Endodermal cell (in vitro differentiated cells): ENCODE results near the gene GRHL3. TPM values are rescaled to one million over a fixed set of nuclear protein-coding genes. Genes with fewer than 3 reads are reported as not detected.

Experiments used
- DNase-seq: peaks from one replicate; pipeline ENCODE4 v3.0.0-alpha.2; 2017
- H3K27ac ChIP-seq: 2 replicates; pipeline ENCODE4 v1.5.1; 2013; ENCODE audit warnings: mild to moderate bottlenecking, low read depth, low read length, moderate library complexity
- H3K27me3 ChIP-seq: 2 replicates; pipeline ENCODE4 v1.6.1; 2013; ENCODE audit warnings: mild to moderate bottlenecking, low read length, moderate library complexity; ENCODE audit not compliant: insufficient read depth, control insufficient read depth, poor library complexity, severe bottlenecking
- H3K36me3 ChIP-seq: 2 replicates; pipeline ENCODE4 v1.7.0; 2013; ENCODE audit warnings: mild to moderate bottlenecking, low read length, moderate library complexity; ENCODE audit not compliant: control insufficient read depth, insufficient read depth
- H3K4me1 ChIP-seq: one replicate; pipeline ENCODE4 v1.7.0; 2013; ENCODE audit warnings: low read length; ENCODE audit not compliant: control insufficient read depth, insufficient read depth
- H3K4me3 ChIP-seq: 2 replicates; pipeline ENCODE4 v1.5.1; 2013; ENCODE audit warnings: mild to moderate bottlenecking, low read length, moderate library complexity
- H3K9ac ChIP-seq: 2 replicates; pipeline ENCODE4 v1.6.1; 2013; ENCODE audit warnings: mild to moderate bottlenecking, low read length, moderate library complexity; ENCODE audit not compliant: poor library complexity, severe bottlenecking; ENCODE audit errors: extremely low read depth
- H3K9me3 ChIP-seq: 2 replicates; pipeline ENCODE4 v1.6.1; 2013; ENCODE audit warnings: mild to moderate bottlenecking, low read length, moderate library complexity; ENCODE audit not compliant: control insufficient read depth
- H3K27ac Mint-ChIP-seq: 2 replicates; pipeline ENCODE4 v1.8.0; 2020; ENCODE audit warnings: mixed read lengths
- H3K27me3 Mint-ChIP-seq: 2 replicates; pipeline ENCODE4 v1.8.0; 2021; ENCODE audit warnings: mild to moderate bottlenecking, mixed read lengths; ENCODE audit not compliant: insufficient read depth
- H3K36me3 Mint-ChIP-seq: 2 replicates; pipeline ENCODE4 v1.8.0; 2020; ENCODE audit warnings: low read depth, mixed read lengths
- H3K4me1 Mint-ChIP-seq: 2 replicates; pipeline ENCODE4 v1.8.0; 2020; ENCODE audit warnings: mixed read lengths
- H3K4me3 Mint-ChIP-seq: 2 replicates; pipeline ENCODE4 v1.8.0; 2020; ENCODE audit warnings: mild to moderate bottlenecking, moderate library complexity, mixed read lengths
- H3K9me3 Mint-ChIP-seq: 2 replicates; pipeline ENCODE4 v1.8.0; 2020; ENCODE audit warnings: mild to moderate bottlenecking, mixed read lengths
- WGBS, 2 experiments: methylation state at CpG; one replicate each; pipeline versions ENCODE4 v1.1.5 to v1.1.7; 2013; ENCODE audit warnings: missing lambda C conversion rate in 2 of 2, mixed read lengths in 1 of 2; ENCODE audit not compliant: insufficient coverage in 1 of 2, insufficient read length in 1 of 2; 5-methylcytosine and 5-hydroxymethylcytosine counted together
- total RNA-seq, 2 donors: library from RNA; stranded (reverse); fragmentation: NEBNext Ultra II Directional in 1 of 2; extraction: Animal tissue kit (Norgen Biotek cat#: 25700) in 1 of 2; gene quantifications; 2 replicates in 1 of 2; 3 replicates in 1 of 2; pipeline ENCODE4 v1.2.1, GENCODE V29; 2021
- TF ChIP-seq, protein P1 (sequence below): fragments of 200-600 bp; sonication (generic); conservative IDR thresholded peaks from 2 replicates; pipeline ENCODE4 v1.5.0; 2021; ENCODE audit warnings: antibody characterized with exemption, mild to moderate bottlenecking

GRHL3 gene
- total RNA-seq, 2 donors from 2014 or later: 1.8 to 2.5 TPM

DNA sequence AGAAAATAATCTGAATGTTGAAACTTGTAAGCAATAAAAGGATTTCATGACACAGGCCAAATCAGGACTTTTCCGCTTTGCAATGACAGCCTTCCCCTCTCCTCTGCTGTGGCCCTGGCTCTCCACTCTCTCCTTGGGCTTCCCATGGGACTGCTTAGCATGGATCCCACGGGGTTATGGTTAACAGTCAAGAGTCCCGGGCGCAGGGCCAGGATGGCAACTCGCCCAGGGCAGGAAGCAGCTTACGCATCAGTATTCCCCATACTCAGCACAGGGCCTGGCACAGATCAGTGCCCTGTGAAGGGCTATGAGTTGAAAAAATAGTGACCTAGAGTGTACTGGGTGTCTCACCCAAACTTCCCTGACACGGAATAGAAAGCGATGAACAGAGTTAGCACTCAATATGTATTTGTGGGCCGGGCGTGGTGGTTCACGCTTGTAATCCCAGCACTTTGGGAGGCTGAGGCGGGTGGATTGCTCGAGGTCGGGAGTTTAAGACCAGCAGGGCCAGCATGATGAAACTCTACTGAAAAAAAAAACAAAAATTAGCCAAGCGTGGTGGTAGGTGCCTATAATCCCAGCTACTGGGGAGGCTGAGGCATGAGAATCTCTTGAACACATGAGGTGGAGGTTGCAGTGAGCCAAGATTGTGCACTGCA is 29.1 kb upstream of the GRHL3 start:
- H3K4me3 ChIP-seq: no peak overlapping the region
- no peak overlapping the region for H3K27ac ChIP-seq
- no peaks in the 10 kb centered on the region for H3K9me3 ChIP-seq
- H3K27me3 ChIP-seq: no peaks in the 10 kb centered on the region
- Mint-ChIP-seq H3K4me1 (peaks cover 19% of the 10 kb centered on the region), H3K9me3 (no peaks in the 10 kb centered on the region), H3K27ac (no peak overlapping the region), H3K4me3 (no peak overlapping the region), H3K36me3 (no peaks in the 10 kb centered on the region), H3K27me3 (no peaks in the 10 kb centered on the region)
- no peak for DNase-seq
- TF ChIP-seq, protein P1, sequence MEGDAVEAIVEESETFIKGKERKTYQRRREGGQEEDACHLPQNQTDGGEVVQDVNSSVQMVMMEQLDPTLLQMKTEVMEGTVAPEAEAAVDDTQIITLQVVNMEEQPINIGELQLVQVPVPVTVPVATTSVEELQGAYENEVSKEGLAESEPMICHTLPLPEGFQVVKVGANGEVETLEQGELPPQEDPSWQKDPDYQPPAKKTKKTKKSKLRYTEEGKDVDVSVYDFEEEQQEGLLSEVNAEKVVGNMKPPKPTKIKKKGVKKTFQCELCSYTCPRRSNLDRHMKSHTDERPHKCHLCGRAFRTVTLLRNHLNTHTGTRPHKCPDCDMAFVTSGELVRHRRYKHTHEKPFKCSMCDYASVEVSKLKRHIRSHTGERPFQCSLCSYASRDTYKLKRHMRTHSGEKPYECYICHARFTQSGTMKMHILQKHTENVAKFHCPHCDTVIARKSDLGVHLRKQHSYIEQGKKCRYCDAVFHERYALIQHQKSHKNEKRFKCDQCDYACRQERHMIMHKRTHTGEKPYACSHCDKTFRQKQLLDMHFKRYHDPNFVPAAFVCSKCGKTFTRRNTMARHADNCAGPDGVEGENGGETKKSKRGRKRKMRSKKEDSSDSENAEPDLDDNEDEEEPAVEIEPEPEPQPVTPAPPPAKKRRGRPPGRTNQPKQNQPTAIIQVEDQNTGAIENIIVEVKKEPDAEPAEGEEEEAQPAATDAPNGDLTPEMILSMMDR: no peak
- peaks cover 4% of the 10 kb centered on the region for H3K4me1 ChIP-seq
- no peak overlapping the region for H3K9ac ChIP-seq
- WGBS, 2 experiments: 92 to 96% methylated on average over 13 to 15 of the region's 15 CpGs
- H3K36me3 ChIP-seq: no peaks in the 10 kb centered on the region

DNA sequence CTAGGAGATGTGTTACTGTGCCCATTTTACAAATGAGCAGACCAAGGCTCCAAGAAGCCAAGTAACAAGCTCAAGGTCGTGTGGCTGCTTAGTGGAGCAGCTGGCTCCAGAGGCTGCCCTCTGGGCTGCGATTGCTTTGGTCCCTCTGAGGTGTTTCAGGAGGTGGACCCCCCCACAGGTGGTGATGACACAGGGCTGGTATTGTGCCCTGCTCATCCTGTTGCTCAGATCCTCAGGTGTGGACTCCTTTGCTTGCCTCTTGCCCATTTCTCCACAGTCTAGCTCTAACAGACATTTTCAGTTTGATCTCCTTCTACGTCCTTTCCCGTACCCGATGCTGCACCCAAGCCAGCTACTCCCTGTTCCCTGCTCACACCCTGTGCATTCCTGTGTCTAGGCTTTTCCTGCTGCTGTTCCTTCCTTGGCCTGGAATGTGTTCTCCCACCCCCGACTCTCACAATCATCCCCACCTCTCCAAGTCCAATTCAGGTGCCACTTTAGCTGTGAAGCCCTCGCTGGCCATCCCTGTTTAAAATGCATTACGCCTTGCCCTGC is 28.1 kb upstream of the GRHL3 start:
- no peaks in the 10 kb centered on the region for H3K9me3 Mint-ChIP-seq
- no peaks in the 10 kb centered on the region for H3K36me3 Mint-ChIP-seq
- Histone ChIP-seq H3K9ac (no peak overlapping the region), H3K4me3 (no peak overlapping the region), H3K27ac (no peak overlapping the region), H3K27me3 (no peaks in the 10 kb centered on the region), H3K36me3 (no peaks in the 10 kb centered on the region), H3K4me1 (peaks cover 5% of the 10 kb centered on the region), H3K9me3 (no peaks in the 10 kb centered on the region)
- TF ChIP-seq, protein P1: no peak
- no peaks in the 10 kb centered on the region for H3K27me3 Mint-ChIP-seq
- H3K27ac Mint-ChIP-seq: no peak overlapping the region
- peaks cover 25% of the 10 kb centered on the region for H3K4me1 Mint-ChIP-seq
- no peak overlapping the region for H3K4me3 Mint-ChIP-seq
- DNase-seq: no peak
- WGBS, 2 experiments: 80 to 87% methylated on average over 7 to 8 of the region's 8 CpGs

DNA sequence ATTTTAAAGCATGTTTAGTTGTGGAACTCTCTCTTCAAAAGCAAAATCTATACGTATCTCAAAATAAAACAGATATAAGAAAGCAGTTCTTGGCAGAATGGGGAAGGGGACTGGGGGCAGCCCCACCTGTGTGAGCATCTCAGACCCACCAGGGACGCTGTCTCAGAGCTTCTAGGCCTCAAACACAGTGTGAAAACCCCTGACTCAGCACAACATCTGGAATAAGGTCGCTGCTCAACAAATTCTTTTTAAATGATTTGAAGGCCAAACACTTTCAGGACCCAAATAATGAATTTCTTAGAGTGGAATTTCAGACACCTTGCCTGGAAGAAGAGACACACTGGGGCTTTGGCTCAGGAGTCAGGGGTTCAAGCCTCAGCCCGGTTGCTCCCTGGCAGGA is 27.1 kb upstream of the GRHL3 start:
- Mint-ChIP-seq H3K27ac (no peak overlapping the region), H3K4me1 (peaks cover 23% of the 10 kb centered on the region)

More for the DNA sequence above, 27.1 kb upstream of the GRHL3 start:
- TF ChIP-seq, protein P1: no peak
- no peaks in the 10 kb centered on the region for H3K27me3 Mint-ChIP-seq
- H3K9me3 ChIP-seq: no peaks in the 10 kb centered on the region
- H3K4me3 ChIP-seq: no peak overlapping the region
- no peaks in the 10 kb centered on the region for H3K9me3 Mint-ChIP-seq
- no peak overlapping the region for H3K27ac ChIP-seq
- H3K36me3 Mint-ChIP-seq: no peaks in the 10 kb centered on the region
- DNase-seq: no peak
- H3K27me3 ChIP-seq: no peaks in the 10 kb centered on the region
- WGBS, 2 experiments: 94 to 96% methylated on average over 2 to 4 of the region's 4 CpGs
- no peak overlapping the region for H3K9ac ChIP-seq
- H3K4me3 Mint-ChIP-seq: no peak overlapping the region
- H3K36me3 ChIP-seq: no peaks in the 10 kb centered on the region
- peaks cover 5% of the 10 kb centered on the region for H3K4me1 ChIP-seq
